Measurements from ENCODE around the gene OR2C1.

- TF ChIP-seq, protein P1, sequence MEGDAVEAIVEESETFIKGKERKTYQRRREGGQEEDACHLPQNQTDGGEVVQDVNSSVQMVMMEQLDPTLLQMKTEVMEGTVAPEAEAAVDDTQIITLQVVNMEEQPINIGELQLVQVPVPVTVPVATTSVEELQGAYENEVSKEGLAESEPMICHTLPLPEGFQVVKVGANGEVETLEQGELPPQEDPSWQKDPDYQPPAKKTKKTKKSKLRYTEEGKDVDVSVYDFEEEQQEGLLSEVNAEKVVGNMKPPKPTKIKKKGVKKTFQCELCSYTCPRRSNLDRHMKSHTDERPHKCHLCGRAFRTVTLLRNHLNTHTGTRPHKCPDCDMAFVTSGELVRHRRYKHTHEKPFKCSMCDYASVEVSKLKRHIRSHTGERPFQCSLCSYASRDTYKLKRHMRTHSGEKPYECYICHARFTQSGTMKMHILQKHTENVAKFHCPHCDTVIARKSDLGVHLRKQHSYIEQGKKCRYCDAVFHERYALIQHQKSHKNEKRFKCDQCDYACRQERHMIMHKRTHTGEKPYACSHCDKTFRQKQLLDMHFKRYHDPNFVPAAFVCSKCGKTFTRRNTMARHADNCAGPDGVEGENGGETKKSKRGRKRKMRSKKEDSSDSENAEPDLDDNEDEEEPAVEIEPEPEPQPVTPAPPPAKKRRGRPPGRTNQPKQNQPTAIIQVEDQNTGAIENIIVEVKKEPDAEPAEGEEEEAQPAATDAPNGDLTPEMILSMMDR (IDR thresholded peaks at IDR 0.05): no peak
- TF ChIP-seq POLR2A (IDR thresholded peaks at IDR 0.05): no peak
- no peak for TF ChIP-seq EP300 (IDR thresholded peaks at IDR 0.05)
Measured at GRCh38 chr16:3306078-3306477, 49.6 kb upstream of the OR2C1 start.
